ENCODE measurements around the gene HCAR2. TPM values are rescaled to one million over a fixed set of nuclear protein-coding genes. Genes with fewer than 3 reads are reported as not detected.

Gene HCAR2
- total RNA-seq, 1 experiment from 2014 or later = not detected

GRCh38 chr12:122661246-122661645, 41.9 kb downstream of the HCAR2 start:
- no peaks in the 10 kb centered on the region for H3K27me3 ChIP-seq (ENCODE audit: insufficient read depth, low read length)
- no peaks in the 10 kb centered on the region for H3K9me3 ChIP-seq (ENCODE audit: control insufficient read depth in 1 of 2, insufficient read depth in 1 of 2, low read depth in 1 of 2, low read length in 2 of 2)
- POLR2A ChIA-PET = no interaction called here
- RAD21 ChIA-PET (ENCODE audit: low non-redundant PET in 1 of 2, low total read pairs in 2 of 2, uncharacterized antibody in 2 of 2, unreplicated experiment in 2 of 2) = no interaction called here
- no peaks in the 10 kb centered on the region for H3K4me1 ChIP-seq (ENCODE audit: control insufficient read depth in 1 of 2, insufficient read depth in 2 of 2, low read length in 2 of 2)
- no peak overlapping the region for H3K4me3 ChIP-seq (replicated peaks in 1 of 2; ENCODE audit: low read depth in 1 of 2, low read length in 2 of 2)
- H3K36me3 ChIP-seq (ENCODE audit: control insufficient read depth in 1 of 2, insufficient read depth in 2 of 2, low read length in 2 of 2) = no peaks in the 10 kb centered on the region
- H3K9me2 ChIP-seq (ENCODE audit: insufficient read depth) = no peaks in the 10 kb centered on the region
- no peaks in the 10 kb centered on the region for H3K79me2 ChIP-seq (ENCODE audit: insufficient read depth, low read length)
- ATAC-seq (no peak), DNase-seq (ENCODE audit: low read depth, low spot score) (no peak)
- CTCF ChIA-PET = interaction anchor here (0.6 kb wide), 1 partner anchor 189 kb away, joined by 3 read pairs; no protein-coding TSS in a partner anchor
- TF ChIP-seq ELF1 (IDR thresholded peaks at IDR 0.05; ENCODE audit: borderline replicate concordance, low read depth) (no peak), TCF7L2 (IDR thresholded peaks at IDR 0.05; ENCODE audit: borderline replicate concordance, extremely low read depth, insufficient read depth, insufficient read length) (no peak), EGR1 (IDR thresholded peaks at IDR 0.05; ENCODE audit: low read depth) (no peak), RAD21 (IDR thresholded peaks at IDR 0.05; ENCODE audit: low read depth) (no peak), CBX3 (IDR thresholded peaks at IDR 0.05; ENCODE audit: low read depth) (no peak), MAX (IDR thresholded peaks at IDR 0.05) (no peak), ZBTB33 (IDR thresholded peaks at IDR 0.05; ENCODE audit: extremely low read depth, insufficient replicate concordance, low read length) (no peak), ATF3 (IDR thresholded peaks at IDR 0.05) (no peak), FOSL1 (IDR thresholded peaks at IDR 0.05; ENCODE audit: low read depth) (no peak), POLR2AphosphoS5 (IDR thresholded peaks at IDR 0.05; ENCODE audit: low read depth, low read length) (no peak), POLR2A (IDR thresholded peaks at IDR 0.05; ENCODE audit: borderline replicate concordance, extremely low read depth, insufficient read depth, insufficient read length) (no peak), CTCF (IDR thresholded peaks at IDR 0.05 in 2 of 3, conservative IDR thresholded peaks at IDR 0.05 in 1 of 3; ENCODE audit: borderline replicate concordance in 1 of 3, insufficient read depth in 1 of 3, low read depth in 2 of 3, low read length in 2 of 3) (no peak), REST (IDR thresholded peaks at IDR 0.05; ENCODE audit: low read depth) (no peak), EZH2 (IDR thresholded peaks at IDR 0.05) (no peak), SRF (IDR thresholded peaks at IDR 0.05; ENCODE audit: low read depth) (no peak), JUND (IDR thresholded peaks at IDR 0.05) (no peak), YY1 (IDR thresholded peaks at IDR 0.05; ENCODE audit: extremely low read depth, insufficient replicate concordance, low read depth, low read length) (no peak), ZFX (IDR thresholded peaks at IDR 0.05) (no peak), SP1 (IDR thresholded peaks at IDR 0.05; ENCODE audit: low read depth) (no peak)
- no peak overlapping the region for H3K27ac ChIP-seq (ENCODE audit: low read depth, low read length)
- no peak overlapping the region for H2AFZ ChIP-seq (ENCODE audit: low read depth, low read length, poor library complexity, severe bottlenecking)
- intact Hi-C loops (cut with micrococcal nuclease) = no loop called here
- H3K9ac ChIP-seq (ENCODE audit: low read length) = no peak overlapping the region
- H3K4me2 ChIP-seq (ENCODE audit: low read length) = no peak overlapping the region
- no TSS peak for BruUV-seq (replicated peaks)
- no peaks in the 10 kb centered on the region for H4K20me1 ChIP-seq (ENCODE audit: insufficient read depth)

All from HCT116 (cell line).